ENCODE measurements around the gene YIPF1.

The YIPF1 gene

GRCh38 chr1:53895421-53895820 lies 5.8 kb upstream of the YIPF1 start:
- Histone ChIP-seq H3K27me3 (ENCODE audit: insufficient read depth, poor library complexity, severe bottlenecking) (no peaks in the 10 kb centered on the region), H3K27ac (replicated peaks) (no peak overlapping the region), H3K4me3 (replicated peaks; ENCODE audit: insufficient read depth, low read length) (no peak overlapping the region)
- DNase-seq (ENCODE audit: low read depth in 1 of 2, low spot score in 1 of 2), result no peak
- TF ChIP-seq CTCF (IDR thresholded peaks at IDR 0.05; ENCODE audit: insufficient read depth, low read length), result no peak
- no peak for TF ChIP-seq REST (IDR thresholded peaks at IDR 0.05; ENCODE audit: insufficient replicate concordance, low read depth)
- no peak for TF ChIP-seq GABPA (IDR thresholded peaks at IDR 0.05; ENCODE audit: low read depth)
- no peak for TF ChIP-seq SPI1 (IDR thresholded peaks at IDR 0.05; ENCODE audit: borderline replicate concordance, low read depth)
- no peak for TF ChIP-seq POLR2AphosphoS5 (IDR thresholded peaks at IDR 0.05; ENCODE audit: low read depth)

- no peaks in the 10 kb centered on the region for H3K27me3 ChIP-seq (ENCODE audit: insufficient read depth, poor library complexity, severe bottlenecking)
- no peak overlapping the region for H3K27ac ChIP-seq (replicated peaks)
- TF ChIP-seq SPI1 (IDR thresholded peaks at IDR 0.05; ENCODE audit: borderline replicate concordance, low read depth) (no peak), GABPA (IDR thresholded peaks at IDR 0.05; ENCODE audit: low read depth) (no peak), CTCF (IDR thresholded peaks at IDR 0.05; ENCODE audit: insufficient read depth, low read length) (no peak), REST (IDR thresholded peaks at IDR 0.05; ENCODE audit: insufficient replicate concordance, low read depth) (no peak), POLR2AphosphoS5 (IDR thresholded peaks at IDR 0.05; ENCODE audit: low read depth) (no peak)
- DNase-seq (ENCODE audit: low read depth in 1 of 2, low spot score in 1 of 2), result no peak
- no peak overlapping the region for H3K4me3 ChIP-seq (replicated peaks; ENCODE audit: insufficient read depth, low read length)
Observed at GRCh38 chr1:53894644-53895043, 5.0 kb upstream of the YIPF1 start.

GRCh38 chr1:53893999-53894636 lies 4.5 kb upstream of the YIPF1 start, which contains the start of gene DIO1:
Gene DIO1, plus strand, starts transcription at chr1:53894187. Its CDS starts 24 bp downstream, at chr1:53894211.
- no peak within 1 kb of the TSS; the same call in 1 of the 2 replicates for H3K27ac ChIP-seq (replicated peaks)
- no peak for DNase-seq (ENCODE audit: low read depth in 1 of 2, low spot score in 1 of 2)
- no peak within 1 kb of the TSS for H3K4me3 ChIP-seq (replicated peaks; ENCODE audit: insufficient read depth, low read length)
- TF ChIP-seq CTCF (IDR thresholded peaks at IDR 0.05; ENCODE audit: insufficient read depth, low read length), result no peak
- no peak for TF ChIP-seq REST (IDR thresholded peaks at IDR 0.05; ENCODE audit: insufficient replicate concordance, low read depth)
- TF ChIP-seq SPI1 (IDR thresholded peaks at IDR 0.05; ENCODE audit: borderline replicate concordance, low read depth), result no peak
- no peak for TF ChIP-seq POLR2AphosphoS5 (IDR thresholded peaks at IDR 0.05; ENCODE audit: low read depth)
- no peak for TF ChIP-seq GABPA (IDR thresholded peaks at IDR 0.05; ENCODE audit: low read depth)
- H3K27me3 ChIP-seq (ENCODE audit: insufficient read depth, poor library complexity, severe bottlenecking), result no peaks in the 10 kb centered on the region

All from HL-60 (cell line).